Stromal cell of bone marrow (primary cell): ENCODE data around the gene TCF7L2.

Experiments used
- DNase-seq: peaks from one replicate; pipeline ENCODE4 v3.0.0-alpha.2; 2012; ENCODE audit warnings: low read depth

TCF7L2 gene

GRCh38 chr10:112966194-112966855 lies 16.3 kb downstream of the TCF7L2 start:
- DNase-seq = no peak

- DNase-seq = peak; percentile 74
These were observed 17.2 kb downstream of the TCF7L2 start for GRCh38 chr10:112967200-112967599.

GRCh38 chr10:112969131-112969530 lies 19.1 kb downstream of the TCF7L2 start:
- DNase-seq = no peak

- DNase-seq = no peak
These were observed 19.5 kb downstream of the TCF7L2 start for GRCh38 chr10:112969542-112969941.

- DNase-seq = no peak
These were observed 20.0 kb downstream of the TCF7L2 start for GRCh38 chr10:112970021-112970420.

- DNase-seq = no peak
These were observed 22.6 kb downstream of the TCF7L2 start for GRCh38 chr10:112972606-112973005.

GRCh38 chr10:112973046-112973445 lies 23.0 kb downstream of the TCF7L2 start:
- no peak for DNase-seq

- no peak for DNase-seq
These were observed 23.8 kb downstream of the TCF7L2 start for GRCh38 chr10:112973805-112974204.

- DNase-seq = no peak
These were observed 27.4 kb downstream of the TCF7L2 start for GRCh38 chr10:112977426-112977898.

- DNase-seq = no peak
These were observed 29.9 kb downstream of the TCF7L2 start for GRCh38 chr10:112979927-112980326.

- DNase-seq = no peak
These were observed 30.9 kb downstream of the TCF7L2 start for GRCh38 chr10:112980937-112981336.

GRCh38 chr10:112981553-112981952 lies 31.5 kb downstream of the TCF7L2 start:
- DNase-seq = no peak

GRCh38 chr10:112983444-112984056 lies 33.5 kb downstream of the TCF7L2 start:
- DNase-seq = no peak

- no peak for DNase-seq
These were observed 34.7 kb downstream of the TCF7L2 start for GRCh38 chr10:112984756-112985155.

- peak; percentile 65 for DNase-seq
These were observed 35.9 kb downstream of the TCF7L2 start for GRCh38 chr10:112985690-112986543.

- DNase-seq = peak; percentile 34
These were observed 36.6 kb downstream of the TCF7L2 start for GRCh38 chr10:112986544-112987190.

- DNase-seq = no peak
These were observed 38.9 kb downstream of the TCF7L2 start for GRCh38 chr10:112988839-112989406.

GRCh38 chr10:112989826-112990225 lies 39.8 kb downstream of the TCF7L2 start:
- no peak for DNase-seq

- no peak for DNase-seq
These were observed 40.2 kb downstream of the TCF7L2 start for GRCh38 chr10:112990271-112990670.

GRCh38 chr10:112991888-112992491 lies 41.9 kb downstream of the TCF7L2 start:
- no peak for DNase-seq

- no peak for DNase-seq
These were observed 46.4 kb downstream of the TCF7L2 start for GRCh38 chr10:112996462-112996861.

- no peak for DNase-seq
These were observed 49.1 kb downstream of the TCF7L2 start for GRCh38 chr10:112999102-112999501.
